ENCODE results near the gene CYP19A1.

GRCh38 chr15:51200792-51201191 lies 137.6 kb downstream of the CYP19A1 start:
- TF ChIP-seq POLR2AphosphoS5 (IDR thresholded peaks at IDR 0.05) (no peak), POLR2A (IDR thresholded peaks at IDR 0.05) (no peak)
